ENCODE data around the gene FAM168A.

Gene FAM168A

DNA sequence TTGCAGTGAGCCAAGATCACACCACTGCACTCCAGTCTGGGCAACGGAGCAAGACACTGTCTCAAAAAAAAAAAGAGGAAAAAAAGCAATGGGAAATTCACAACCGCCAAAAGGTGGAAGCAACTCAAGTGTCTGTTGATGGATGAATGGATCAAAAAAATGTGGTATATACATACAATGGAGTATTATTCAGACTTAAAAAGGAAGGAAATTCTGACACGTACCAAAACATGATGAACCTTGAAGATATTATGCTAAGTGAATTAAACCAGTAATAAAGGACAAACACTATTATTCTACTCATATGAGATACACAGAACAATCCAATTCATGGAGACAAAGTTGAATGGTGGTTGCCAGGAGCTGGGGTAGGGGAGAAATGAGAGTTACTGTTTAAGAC is 40.9 kb downstream of the FAM168A start:
- no peak overlapping the region for H3K4me3 ChIP-seq (replicated peaks; ENCODE audit: insufficient read depth, low read length)
- no peak for DNase-seq (ENCODE audit: low read depth in 1 of 2, low spot score in 1 of 2)
- no peak overlapping the region for H3K27ac ChIP-seq (replicated peaks)
- no peak for TF ChIP-seq SPI1 (IDR thresholded peaks at IDR 0.05; ENCODE audit: borderline replicate concordance, low read depth)
- TF ChIP-seq, protein P1, sequence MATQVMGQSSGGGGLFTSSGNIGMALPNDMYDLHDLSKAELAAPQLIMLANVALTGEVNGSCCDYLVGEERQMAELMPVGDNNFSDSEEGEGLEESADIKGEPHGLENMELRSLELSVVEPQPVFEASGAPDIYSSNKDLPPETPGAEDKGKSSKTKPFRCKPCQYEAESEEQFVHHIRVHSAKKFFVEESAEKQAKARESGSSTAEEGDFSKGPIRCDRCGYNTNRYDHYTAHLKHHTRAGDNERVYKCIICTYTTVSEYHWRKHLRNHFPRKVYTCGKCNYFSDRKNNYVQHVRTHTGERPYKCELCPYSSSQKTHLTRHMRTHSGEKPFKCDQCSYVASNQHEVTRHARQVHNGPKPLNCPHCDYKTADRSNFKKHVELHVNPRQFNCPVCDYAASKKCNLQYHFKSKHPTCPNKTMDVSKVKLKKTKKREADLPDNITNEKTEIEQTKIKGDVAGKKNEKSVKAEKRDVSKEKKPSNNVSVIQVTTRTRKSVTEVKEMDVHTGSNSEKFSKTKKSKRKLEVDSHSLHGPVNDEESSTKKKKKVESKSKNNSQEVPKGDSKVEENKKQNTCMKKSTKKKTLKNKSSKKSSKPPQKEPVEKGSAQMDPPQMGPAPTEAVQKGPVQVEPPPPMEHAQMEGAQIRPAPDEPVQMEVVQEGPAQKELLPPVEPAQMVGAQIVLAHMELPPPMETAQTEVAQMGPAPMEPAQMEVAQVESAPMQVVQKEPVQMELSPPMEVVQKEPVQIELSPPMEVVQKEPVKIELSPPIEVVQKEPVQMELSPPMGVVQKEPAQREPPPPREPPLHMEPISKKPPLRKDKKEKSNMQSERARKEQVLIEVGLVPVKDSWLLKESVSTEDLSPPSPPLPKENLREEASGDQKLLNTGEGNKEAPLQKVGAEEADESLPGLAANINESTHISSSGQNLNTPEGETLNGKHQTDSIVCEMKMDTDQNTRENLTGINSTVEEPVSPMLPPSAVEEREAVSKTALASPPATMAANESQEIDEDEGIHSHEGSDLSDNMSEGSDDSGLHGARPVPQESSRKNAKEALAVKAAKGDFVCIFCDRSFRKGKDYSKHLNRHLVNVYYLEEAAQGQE (IDR thresholded peaks at IDR 0.05; ENCODE audit: insufficient replicate concordance, low read depth), result no peak
- TF ChIP-seq, protein P2, sequence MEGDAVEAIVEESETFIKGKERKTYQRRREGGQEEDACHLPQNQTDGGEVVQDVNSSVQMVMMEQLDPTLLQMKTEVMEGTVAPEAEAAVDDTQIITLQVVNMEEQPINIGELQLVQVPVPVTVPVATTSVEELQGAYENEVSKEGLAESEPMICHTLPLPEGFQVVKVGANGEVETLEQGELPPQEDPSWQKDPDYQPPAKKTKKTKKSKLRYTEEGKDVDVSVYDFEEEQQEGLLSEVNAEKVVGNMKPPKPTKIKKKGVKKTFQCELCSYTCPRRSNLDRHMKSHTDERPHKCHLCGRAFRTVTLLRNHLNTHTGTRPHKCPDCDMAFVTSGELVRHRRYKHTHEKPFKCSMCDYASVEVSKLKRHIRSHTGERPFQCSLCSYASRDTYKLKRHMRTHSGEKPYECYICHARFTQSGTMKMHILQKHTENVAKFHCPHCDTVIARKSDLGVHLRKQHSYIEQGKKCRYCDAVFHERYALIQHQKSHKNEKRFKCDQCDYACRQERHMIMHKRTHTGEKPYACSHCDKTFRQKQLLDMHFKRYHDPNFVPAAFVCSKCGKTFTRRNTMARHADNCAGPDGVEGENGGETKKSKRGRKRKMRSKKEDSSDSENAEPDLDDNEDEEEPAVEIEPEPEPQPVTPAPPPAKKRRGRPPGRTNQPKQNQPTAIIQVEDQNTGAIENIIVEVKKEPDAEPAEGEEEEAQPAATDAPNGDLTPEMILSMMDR (IDR thresholded peaks at IDR 0.05; ENCODE audit: insufficient read depth, low read length), result no peak
- no peak for TF ChIP-seq GABPA (IDR thresholded peaks at IDR 0.05; ENCODE audit: low read depth)
- H3K27me3 ChIP-seq (ENCODE audit: insufficient read depth, poor library complexity, severe bottlenecking), result no peaks in the 10 kb centered on the region

DNA sequence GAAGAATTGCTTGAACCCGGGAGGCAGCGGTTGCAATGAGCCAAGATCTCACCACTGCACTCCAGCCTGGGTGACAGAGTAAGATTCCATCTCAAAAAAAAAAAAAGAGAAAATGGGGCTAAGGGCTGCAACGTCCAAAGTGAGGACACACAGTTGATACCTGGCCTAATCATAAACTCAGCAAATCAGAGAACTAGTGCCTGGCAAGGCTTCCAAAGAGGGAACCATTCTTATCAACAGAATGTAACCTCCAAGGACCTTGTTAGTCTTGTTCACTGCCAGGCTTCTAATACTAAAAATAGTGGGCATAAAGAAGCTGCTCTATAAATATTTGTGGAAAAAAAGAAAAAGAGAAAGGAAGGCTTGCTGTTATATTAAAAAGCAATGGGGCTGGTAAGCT is 42.3 kb downstream of the FAM168A start:
- no peaks in the 10 kb centered on the region for H3K27me3 ChIP-seq (ENCODE audit: insufficient read depth, poor library complexity, severe bottlenecking)
- H3K27ac ChIP-seq (replicated peaks), result no peak overlapping the region
- H3K4me3 ChIP-seq (replicated peaks; ENCODE audit: insufficient read depth, low read length), result no peak overlapping the region
- TF ChIP-seq, protein P2 (IDR thresholded peaks at IDR 0.05; ENCODE audit: insufficient read depth, low read length), result no peak
- TF ChIP-seq SPI1 (IDR thresholded peaks at IDR 0.05; ENCODE audit: borderline replicate concordance, low read depth), result no peak
- DNase-seq (ENCODE audit: low read depth in 1 of 2, low spot score in 1 of 2), result no peak

DNA sequence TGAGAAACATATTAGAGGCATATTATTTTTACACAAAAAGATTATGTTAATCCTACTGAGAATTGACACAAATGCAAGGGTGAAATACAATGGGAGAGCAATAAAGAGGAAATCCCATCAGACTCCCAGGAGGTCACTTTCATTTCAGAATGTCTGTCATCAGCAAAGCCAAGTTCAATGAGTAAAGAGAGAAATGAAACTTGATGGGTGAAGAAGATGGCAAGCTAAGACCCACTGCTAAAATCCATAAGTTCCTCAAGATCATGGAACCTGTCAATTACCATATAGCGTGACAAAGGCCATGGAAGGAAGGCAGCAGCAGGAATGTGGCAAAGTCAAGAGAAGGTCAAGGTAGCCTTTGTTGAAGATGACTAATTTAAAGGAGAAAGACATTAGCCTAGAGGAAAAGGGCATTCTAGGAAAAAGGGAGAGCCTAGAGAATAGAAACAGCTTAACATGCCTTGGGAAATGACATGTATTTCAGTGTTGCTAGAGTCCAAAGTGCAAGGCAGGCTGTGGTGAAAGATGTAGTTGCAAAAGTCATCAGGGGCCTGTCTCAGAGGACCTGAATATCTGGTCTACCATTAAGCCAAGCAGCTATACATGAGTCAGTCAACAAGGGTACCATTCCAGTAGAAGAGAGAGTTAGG is 43.1 kb downstream of the FAM168A start:
- DNase-seq (ENCODE audit: low read depth in 1 of 2, low spot score in 1 of 2), result peak in 1 of 2 experiments; percentile 26
- TF ChIP-seq GABPA (IDR thresholded peaks at IDR 0.05; ENCODE audit: low read depth), result no peak
- TF ChIP-seq SPI1 (IDR thresholded peaks at IDR 0.05; ENCODE audit: borderline replicate concordance, low read depth), result no peak
- no peak for TF ChIP-seq POLR2AphosphoS5 (IDR thresholded peaks at IDR 0.05; ENCODE audit: low read depth)
- TF ChIP-seq, protein P2 (IDR thresholded peaks at IDR 0.05; ENCODE audit: insufficient read depth, low read length), result no peak
- TF ChIP-seq, protein P1 (IDR thresholded peaks at IDR 0.05; ENCODE audit: insufficient replicate concordance, low read depth), result no peak
- Histone ChIP-seq H3K4me3 (replicated peaks; ENCODE audit: insufficient read depth, low read length) (no peak overlapping the region), H3K27ac (replicated peaks) (no peak overlapping the region), H3K27me3 (ENCODE audit: insufficient read depth, poor library complexity, severe bottlenecking) (no peaks in the 10 kb centered on the region)

DNA sequence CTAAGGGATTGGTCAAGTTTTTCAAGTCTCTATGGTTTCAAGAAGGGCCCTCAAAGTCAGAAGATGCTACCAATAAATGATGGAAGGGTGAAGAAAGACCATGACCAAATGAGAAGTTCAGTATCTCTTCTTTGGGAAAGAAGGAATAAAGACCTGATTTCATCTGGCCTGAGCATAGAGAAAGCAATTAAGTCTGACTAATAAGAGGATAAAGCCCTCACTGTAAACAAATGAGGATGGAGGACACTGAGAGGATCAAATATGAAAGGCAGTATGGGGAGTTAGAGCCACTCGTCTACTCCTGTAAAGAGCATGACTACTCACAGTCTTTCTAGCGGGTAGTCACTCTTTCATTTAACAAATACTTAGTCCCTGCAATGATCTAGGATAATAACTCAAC is 44.6 kb downstream of the FAM168A start:
- Histone ChIP-seq H3K4me3 (replicated peaks; ENCODE audit: insufficient read depth, low read length) (no peak overlapping the region), H3K27ac (replicated peaks) (no peak overlapping the region), H3K27me3 (ENCODE audit: insufficient read depth, poor library complexity, severe bottlenecking) (no peaks in the 10 kb centered on the region)
- no peak for DNase-seq (ENCODE audit: low read depth in 1 of 2, low spot score in 1 of 2)
- TF ChIP-seq GABPA (IDR thresholded peaks at IDR 0.05; ENCODE audit: low read depth) (no peak), POLR2AphosphoS5 (IDR thresholded peaks at IDR 0.05; ENCODE audit: low read depth) (no peak), SPI1 (IDR thresholded peaks at IDR 0.05; ENCODE audit: borderline replicate concordance, low read depth) (no peak)
- TF ChIP-seq, protein P2 (IDR thresholded peaks at IDR 0.05; ENCODE audit: insufficient read depth, low read length), result no peak
- TF ChIP-seq, protein P1 (IDR thresholded peaks at IDR 0.05; ENCODE audit: insufficient replicate concordance, low read depth), result no peak

Data from HL-60 (cell line).